NOMO-1 treated with DMSO at 0.1 percent for 48 hours (cell line): Measurements from ENCODE around the gene ELF4.
A peak's percentile ranks its signal among the peaks of the same experiment; 100 is the strongest.

Experiments
- DNase-seq: peaks from one replicate; lab custom pipeline; 2025; ENCODE audit not compliant: unreplicated experiment; lab: John Stamatoyannopoulos, UW

ELF4 gene

GRCh38 chrX:130085551-130086446 is 24.5 kb downstream of the ELF4 start:
- no peak for DNase-seq

DNA sequence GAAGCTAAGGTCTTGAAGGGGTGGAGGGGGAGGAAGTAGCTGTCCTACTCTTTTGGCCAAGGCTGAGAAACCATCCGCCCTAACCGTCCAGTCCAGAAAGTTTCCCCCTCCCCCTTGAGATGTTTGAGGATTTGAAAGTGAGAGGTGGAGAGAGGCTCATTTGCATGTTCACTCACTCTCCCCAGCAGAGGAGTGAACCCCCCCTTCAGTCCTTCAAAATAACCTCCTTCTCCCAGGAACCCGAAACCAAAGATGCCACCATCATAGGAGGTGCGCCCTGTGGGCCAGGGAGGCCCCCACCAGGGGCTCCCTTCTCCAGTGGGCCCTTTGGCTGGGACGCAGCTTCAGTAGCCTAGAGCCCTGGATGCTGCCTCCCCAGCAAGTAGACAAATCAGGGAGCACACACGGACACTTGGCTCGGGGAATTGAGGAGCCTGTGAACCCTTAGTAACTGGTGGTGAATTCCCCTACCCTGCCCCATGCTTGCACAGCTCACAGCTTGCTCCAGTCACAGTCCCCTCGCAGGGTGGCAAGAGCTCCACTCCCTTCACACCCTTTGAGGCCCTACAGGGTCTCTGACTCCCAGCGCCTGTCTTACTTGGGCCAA is 25.6 kb downstream of the ELF4 start:
- peak; percentile 90 for DNase-seq

DNA sequence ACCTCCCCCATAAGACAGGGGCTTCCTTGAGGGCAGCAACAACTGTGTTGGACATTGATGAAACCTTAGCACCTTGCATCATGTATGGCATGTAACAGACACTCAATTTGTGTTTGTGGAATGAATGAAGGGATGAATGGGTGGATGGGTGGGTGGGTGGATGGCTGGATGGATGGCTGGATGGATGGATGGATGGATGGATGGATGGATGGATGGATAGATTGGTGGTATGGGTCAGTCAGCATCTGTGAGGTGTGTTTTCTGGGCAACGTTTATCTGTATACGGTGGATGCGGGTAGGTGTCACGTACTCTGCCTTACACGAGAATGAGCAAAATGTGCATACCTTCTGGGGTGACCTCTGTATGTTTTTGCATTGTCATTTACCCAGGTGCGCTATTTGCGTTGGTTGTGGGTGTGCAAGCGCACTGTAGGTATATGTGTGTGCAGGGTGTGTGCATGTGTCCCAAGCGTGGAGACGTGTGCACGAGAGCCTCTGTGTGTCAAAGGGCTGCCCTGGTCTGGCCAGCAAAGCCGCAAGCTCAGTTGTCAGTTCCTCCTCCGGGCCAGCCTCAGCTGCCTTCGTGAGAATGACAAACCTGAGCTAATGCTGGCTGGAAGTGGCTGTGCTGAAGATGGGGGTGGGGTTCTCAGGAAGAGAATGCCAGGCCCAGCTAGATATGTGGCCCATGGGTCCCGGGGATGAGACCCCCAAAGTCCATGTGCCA is 26.5 kb downstream of the ELF4 start:
- DNase-seq: peak; percentile 80

DNA sequence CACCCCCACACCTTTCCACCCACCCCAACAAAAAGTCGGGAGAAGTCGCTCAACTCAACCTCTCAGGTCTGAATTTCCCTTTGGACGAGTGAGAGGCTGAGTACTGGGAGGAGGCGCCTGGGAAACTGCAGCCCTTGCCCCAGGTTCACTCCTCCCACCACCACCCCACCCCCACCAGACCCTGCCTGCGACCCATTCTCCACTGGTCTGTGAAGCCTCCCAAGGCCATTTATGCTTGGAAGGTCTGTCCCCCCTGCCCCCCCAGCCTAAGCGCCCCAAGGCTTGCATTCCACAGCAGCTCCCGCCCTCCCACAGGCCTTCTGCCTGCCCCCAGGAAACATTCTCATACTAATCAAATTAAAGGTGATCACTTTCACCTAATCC is 27.2 kb downstream of the ELF4 start:
- peak; percentile 43 for DNase-seq

GRCh38 chrX:130082244-130083106 is 27.8 kb downstream of the ELF4 start:
- DNase-seq: peak; percentile 81

DNA sequence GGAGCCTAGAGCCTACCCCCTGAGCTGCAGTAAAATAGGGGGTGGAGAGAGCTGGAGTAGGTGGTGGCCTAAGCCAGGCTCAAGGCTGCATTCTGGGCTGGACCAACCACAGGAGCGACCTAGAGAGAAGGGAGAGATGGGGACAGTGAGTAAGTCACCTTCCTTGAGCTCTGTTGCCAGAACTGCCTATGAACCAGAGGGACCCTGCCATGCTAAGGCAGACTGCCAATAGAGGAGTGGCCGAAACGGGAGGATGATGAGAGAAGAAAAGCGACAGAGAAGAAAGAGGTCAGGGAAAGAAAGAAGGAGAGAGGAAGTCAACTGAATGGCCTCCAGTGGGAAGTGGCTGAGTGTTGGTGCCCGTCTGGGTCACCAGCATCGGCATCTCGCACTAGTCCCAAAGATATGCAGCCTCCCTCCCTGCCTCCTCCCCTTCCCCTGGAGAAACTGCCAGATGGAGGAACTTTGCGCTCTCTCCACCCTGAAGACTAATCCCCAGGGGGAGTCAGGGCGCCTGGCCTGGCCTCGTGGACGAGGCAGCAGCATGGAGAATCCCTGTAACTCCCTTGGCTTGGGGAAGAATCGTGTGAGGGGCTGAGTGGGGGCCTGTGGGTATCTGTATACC is 28.8 kb downstream of the ELF4 start:
- DNase-seq: no peak

DNA sequence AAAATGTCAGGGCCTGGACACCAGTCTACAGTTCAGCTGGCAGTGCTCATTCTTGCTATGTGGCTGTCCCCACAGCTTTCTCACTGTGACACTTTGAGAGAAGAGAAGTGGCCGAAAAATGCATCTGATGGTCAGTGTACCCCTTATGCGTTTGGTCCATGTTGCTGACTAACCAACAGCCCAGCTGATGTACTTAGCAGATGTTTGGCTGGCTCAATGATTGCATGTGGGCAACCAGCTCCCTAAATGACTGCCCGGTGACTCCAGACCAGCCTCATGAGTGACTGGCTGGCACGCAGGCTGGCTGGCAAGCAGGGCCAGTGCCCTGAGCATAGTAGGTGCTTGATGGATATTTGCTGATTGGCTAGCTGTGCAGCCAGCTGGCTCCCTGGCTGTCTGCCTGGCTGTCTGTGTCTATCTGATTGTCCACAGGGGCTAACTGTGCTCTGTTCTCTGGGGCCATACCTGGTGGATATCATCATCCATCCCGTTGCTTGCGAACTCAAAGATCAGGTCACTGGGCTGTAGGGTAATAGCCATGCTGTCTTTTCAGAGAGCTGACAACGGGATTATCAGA is 29.4 kb downstream of the ELF4 start:
- DNase-seq: no peak

GRCh38 chrX:130079824-130080406 is 30.4 kb downstream of the ELF4 start:
- peak; percentile 71 for DNase-seq

- no peak for DNase-seq
These were observed 34.5 kb downstream of the ELF4 start for GRCh38 chrX:130075777-130076176.

DNA sequence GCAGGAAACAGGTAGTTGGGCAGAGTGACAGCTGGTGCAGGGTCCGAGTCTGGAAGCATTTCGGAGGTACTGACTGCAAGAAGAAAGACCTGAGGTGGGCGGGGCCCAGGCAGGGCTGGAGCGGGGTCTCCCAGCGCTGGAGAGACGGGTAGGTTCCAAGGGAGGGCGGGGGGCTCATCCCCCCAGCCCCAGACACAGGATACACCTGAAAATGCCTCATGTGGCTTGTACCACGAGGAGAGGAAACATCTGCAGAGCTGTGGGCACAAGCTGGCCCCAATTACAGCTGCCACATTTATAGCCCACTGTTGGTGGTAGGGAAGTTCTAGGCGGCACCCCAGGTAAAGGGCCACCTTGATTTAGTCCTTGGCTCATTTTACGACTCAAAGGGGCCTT is 38.0 kb downstream of the ELF4 start:
- no peak for DNase-seq

DNA sequence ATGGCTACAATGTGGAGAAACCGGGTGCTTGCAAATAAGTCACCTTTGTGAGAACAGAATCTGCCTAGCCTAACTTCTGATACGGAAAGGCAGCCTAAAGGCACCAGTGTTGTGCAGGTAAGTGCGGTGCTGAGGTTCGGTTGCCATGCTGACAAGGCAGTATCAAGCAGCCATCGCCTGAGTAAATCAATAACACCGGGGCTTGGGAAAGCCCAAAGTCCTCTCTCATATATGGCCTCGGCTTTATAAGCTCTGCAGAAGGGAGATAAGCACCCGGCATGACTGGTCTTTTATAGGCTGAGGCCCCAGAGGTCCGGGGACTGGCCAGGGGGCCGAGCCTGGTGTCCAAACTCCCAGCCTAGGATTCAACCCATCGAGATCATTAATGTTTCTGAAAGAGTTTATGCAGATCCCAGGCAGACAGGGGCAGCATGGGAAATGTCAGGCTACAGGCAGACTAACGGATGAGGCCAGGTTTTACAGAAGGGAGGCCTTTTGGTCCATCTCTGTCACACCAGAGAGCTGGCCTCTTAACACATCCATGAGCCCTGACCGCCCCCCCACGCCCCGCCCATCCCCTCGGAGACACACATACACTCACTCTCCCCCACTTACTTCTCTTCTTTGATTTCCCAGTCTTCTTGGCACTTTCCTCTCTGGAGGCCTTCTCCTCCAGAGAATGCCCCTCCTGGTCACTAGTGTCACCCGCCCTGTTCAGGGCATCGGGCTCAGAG is 38.5 kb downstream of the ELF4 start:
- DNase-seq: no peak

- no peak for DNase-seq
These were observed 43.2 kb downstream of the ELF4 start for GRCh38 chrX:130066975-130067615.

- DNase-seq: peak; percentile 54
These were observed 49.9 kb downstream of the ELF4 start for GRCh38 chrX:130060122-130061069.

GRCh38 chrX:130058652-130059051 is 51.6 kb downstream of the ELF4 start:
- DNase-seq: no peak

DNA sequence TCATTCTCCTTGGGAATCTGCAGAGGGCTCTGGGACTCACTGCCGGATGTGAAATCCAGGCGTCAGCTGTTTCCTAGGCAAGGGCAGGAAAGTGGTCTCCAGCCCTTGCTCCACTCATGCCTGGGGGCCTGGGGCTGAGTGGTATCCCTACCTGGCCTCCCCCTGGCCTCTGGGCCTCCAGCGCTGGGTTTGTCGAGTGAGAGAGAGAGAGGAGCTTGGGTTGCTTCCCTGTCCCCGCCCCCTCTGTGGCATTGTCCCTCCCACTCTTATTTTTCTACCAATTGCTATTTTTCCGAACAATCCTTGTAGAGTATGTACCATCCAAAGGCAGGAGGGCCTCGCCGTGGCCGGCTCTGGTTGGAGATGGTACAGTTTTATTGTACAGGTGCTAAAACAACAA is 53.1 kb downstream of the ELF4 start:
- DNase-seq: no peak

DNA sequence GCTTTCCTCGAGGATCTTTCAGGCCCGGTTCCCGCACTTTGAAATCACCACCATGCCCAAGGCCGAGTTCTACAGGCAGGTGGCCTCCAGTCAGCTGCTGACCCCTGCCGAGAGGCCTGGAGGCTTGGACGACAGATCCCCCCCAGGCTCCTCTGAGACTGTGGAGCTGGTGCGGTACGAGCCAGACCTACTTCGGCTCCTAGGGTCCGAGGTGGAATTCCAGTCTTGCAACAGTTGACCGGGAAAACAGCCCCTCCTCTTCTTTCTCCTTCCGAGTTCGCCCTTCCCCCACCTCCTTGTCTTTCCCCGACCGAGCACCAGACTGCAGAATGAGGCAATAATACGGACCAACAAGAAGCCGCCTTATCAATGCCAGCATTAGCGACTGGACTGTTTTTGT is 54.4 kb downstream of the ELF4 start:
- DNase-seq: no peak

DNA sequence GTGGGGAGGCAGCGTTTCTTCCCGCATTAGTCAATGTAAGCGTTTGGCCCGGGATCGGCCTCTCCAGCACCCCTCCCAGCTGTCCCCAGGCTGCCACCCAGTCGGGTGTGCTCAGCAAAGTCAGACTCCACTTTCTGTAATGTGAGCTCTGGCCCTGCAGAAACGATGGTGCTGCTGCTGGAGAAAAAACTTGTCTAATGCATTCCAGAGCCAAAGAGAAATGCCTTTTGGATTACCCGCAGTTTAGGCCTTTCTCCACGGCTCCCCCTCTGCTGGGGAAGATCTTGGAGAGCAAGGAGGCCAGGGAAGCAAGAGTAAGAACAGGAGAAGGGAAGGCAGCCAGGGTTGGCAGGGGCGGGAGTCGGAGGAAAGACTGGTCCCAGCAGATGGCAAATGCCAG is 55.2 kb downstream of the ELF4 start:
- no peak for DNase-seq

- DNase-seq: no peak
These were observed 57.1 kb downstream of the ELF4 start for GRCh38 chrX:130053236-130053635.
